ENCODE data around the gene ARHGAP26.

DNA sequence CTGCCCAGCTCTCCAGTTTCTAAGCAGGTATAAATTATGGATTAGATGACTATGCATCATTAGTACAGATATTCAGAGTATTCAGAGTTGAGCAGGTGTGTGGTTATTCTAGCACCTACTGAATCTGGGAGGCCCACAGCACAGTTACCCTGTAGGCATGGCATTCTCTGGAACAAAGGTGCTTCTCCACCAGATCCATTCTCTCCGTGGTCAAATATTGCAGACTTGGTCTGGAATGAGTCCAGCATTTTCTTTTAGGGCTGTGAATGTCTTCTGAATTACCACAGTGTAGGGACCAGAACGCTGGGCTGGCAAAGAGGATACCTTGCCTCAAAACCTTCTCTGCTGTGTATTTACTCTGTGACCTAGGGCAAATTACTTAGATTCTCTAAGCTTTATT lies 116.8 kb downstream of the ARHGAP26 start:
- TF ChIP-seq CTCF (IDR thresholded peaks at IDR 0.05; ENCODE audit: low read depth, low read length, poor library complexity, severe bottlenecking) (no peak), EZH2phosphoT487 (IDR thresholded peaks at IDR 0.05; ENCODE audit: borderline replicate concordance, low read length) (no peak)

All from DOHH2 (cell line).